NCI-H69 (cell line): ENCODE data around the gene OR8S1.

ENCODE experiments used
- DNase-seq: peaks from one replicate; lab custom pipeline; 2025; lab: John Stamatoyannopoulos, UW

Gene OR8S1

DNA sequence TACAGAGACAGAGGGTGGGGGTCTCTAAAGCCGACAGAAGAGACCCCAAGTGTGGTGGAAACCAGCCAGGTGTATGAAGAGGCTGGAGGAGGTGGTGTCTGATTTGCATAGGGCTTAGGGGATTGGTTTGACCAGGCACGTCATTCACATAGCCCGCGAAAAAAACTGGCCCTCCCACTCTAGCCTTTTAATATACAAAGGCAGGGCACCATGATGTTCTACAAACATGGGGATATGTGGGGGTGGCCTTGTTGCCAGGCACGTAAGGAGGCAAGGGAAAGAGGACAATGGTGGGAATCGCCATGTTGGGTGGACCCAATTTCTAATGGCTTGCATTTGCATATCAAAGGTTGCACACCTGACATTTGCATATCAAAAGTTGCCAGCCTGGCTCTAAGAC is 31.2 kb downstream of the OR8S1 start:
- no peak for DNase-seq

DNA sequence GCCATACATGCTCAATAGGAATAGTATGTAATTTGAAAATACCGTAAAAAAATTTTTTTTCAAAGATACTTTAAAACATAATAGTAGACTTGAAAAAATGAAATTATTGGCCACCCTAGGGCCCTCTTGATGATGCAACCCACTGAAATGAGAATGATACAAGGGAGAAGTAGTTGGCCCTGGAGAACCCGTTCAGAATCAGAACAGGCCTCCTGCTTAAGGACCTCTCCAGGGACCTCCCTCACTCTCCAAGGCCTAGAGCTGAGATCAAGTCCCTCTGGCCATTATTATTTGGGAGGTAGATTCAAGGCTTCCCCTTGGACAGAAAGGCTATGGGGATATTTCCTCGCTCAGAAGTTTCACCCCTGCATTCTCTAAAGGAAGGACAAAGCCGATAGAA is 32.5 kb downstream of the OR8S1 start:
- DNase-seq: no peak

DNA sequence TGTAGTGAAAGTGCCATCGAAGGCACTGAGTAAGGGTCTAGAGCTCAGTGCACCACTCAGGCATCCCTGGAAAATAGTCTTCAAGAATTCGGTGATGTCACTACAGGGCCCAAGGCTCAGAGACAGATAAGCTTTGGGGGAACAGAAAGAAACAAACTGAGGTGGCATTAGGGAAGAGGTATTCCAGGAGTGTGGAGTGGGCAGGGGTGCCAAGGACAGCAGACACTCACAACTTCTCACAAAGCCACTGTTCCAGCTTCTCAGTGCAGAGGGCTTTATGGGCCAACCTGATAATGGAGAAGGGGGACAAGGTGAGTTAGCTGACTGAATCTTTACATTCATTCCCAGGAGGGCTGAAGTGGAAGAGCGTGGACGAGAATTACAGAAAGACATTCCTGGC is 42.3 kb downstream of the OR8S1 start:
- no peak for DNase-seq

DNA sequence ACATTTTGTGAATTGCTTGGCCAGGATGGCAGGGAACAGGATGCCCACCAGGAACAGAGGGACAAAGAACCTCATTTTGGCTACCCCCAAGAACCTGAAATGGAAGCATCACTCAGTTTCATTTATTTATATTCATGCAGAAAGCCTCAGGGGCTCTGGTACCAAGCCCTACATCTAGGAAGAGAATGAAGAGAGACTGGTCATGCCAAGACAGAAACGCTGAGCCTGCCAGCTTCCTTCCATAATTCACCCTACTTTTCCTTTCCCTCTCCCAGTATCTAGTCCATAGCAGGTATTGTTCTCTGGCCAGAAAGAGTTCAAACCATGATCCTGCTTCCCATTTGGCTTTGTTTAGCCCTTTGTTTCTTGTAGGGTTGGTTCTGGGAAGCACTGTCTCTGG is 44.5 kb downstream of the OR8S1 start, which contains the start of gene LALBA:
Gene LALBA (minus strand): TSS at position 101 of the 400 bp plus-strand sequence. CDS start 26 bp downstream, at position 75.
- DNase-seq: no peak

DNA sequence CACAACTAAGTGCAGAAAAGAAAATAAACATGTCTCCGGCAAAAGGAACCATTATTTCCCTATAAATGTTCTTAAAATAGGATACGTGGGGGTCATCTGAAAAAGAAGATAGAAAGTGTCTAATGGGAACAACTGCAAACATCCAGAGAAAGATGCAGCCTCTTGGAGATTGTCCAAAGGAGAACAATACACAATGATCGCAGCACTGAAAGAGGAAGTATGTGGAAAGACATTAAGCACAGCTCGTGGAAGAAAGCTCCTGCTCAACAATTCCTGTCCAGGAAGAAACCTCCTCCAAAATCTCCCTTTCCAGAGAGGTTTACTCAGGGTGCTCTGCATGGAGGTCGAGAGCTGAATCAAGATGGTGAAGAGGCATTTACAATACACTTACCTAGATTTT is 46.9 kb downstream of the OR8S1 start:
- DNase-seq: no peak
